Ectodermal cell (in vitro differentiated cells): ENCODE measurements around the gene TEP1.

ENCODE experiments used
- H3K27ac ChIP-seq: 2 replicates; pipeline ENCODE4 v1.7.0; 2013; ENCODE audit warnings: mild to moderate bottlenecking, low read depth, low read length; ENCODE audit not compliant: insufficient read depth, poor library complexity, severe bottlenecking
- H3K27me3 ChIP-seq: 2 replicates; pipeline ENCODE4 v1.7.0; 2013; ENCODE audit warnings: mild to moderate bottlenecking, low read length; ENCODE audit not compliant: insufficient read depth, control insufficient read depth, poor library complexity, severe bottlenecking
- H3K36me3 ChIP-seq: one replicate; pipeline ENCODE4 v1.7.0; 2013; ENCODE audit warnings: low read length; ENCODE audit not compliant: control insufficient read depth, insufficient read depth
- H3K4me1 ChIP-seq: one replicate; pipeline ENCODE4 v1.7.0; 2013; ENCODE audit warnings: low read length; ENCODE audit not compliant: control insufficient read depth, insufficient read depth
- H3K4me3 ChIP-seq: 2 replicates; pipeline ENCODE4 v1.7.0; 2013; ENCODE audit warnings: low read depth, low read length, control low read depth; ENCODE audit not compliant: insufficient read depth
- H3K9me3 ChIP-seq: 2 replicates; pipeline ENCODE4 v1.7.0; 2013; ENCODE audit warnings: mild to moderate bottlenecking, low read length, moderate library complexity; ENCODE audit not compliant: control insufficient read depth
- WGBS, 2 experiments: methylation state at CpG; one replicate each; pipeline ENCODE4 v1.1.7; 2013; ENCODE audit warnings: missing lambda C conversion rate in 2 of 2; 5-methylcytosine and 5-hydroxymethylcytosine counted together

TEP1 gene

DNA sequence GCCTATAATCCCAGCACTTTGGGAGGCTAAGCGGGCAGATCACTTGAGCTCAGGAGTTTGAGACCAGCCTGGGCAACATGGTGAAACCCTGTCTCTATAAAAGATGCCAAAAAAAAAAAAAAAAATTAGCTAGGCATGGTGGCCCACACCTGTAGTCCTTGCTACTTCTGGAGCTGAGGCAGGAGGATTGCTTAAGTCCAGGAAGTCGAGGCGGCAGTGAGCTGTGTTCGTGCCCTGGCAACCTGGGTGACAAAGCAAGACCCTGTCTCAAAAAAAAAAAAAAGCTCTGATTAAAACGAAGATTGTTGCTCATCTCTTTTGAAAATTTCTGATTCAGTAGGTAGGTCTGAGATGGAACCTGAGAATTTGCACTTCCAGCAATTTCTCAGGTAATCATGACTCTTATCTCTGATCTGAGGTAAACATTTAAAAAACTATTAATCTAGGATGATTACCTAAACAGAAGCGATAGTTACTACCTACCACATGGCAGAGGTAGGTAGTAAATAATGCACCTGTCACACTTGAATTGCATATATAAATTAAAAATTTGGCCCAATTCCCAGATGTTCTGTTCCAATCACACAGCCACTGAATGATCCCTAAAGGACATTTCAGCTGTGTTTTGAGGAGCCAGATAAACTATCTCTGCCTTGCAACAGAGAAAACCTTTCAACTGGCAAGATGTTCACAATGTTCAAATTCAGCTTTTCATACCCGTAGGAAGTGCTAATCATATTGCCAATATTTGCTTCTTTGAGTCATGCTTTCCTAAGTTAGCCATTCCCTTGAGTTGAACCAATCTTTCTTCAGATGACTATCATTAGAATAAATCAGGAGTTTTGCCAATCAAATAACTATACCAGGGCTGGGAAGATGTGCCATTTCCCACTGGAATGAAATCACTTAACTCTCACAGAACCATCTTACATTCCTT lies 4.2 kb upstream of the TEP1 start:
- H3K4me3 ChIP-seq: no peak overlapping the region
- no peaks in the 10 kb centered on the region for H3K27me3 ChIP-seq
- no peaks in the 10 kb centered on the region for H3K9me3 ChIP-seq
- WGBS, 2 experiments: 87 to 93% methylated on average over 6 to 7 of the region's 7 CpGs
- no peaks in the 10 kb centered on the region for H3K36me3 ChIP-seq
- H3K27ac ChIP-seq: no peak overlapping the region
- H3K4me1 ChIP-seq: peaks cover 4% of the 10 kb centered on the region

DNA sequence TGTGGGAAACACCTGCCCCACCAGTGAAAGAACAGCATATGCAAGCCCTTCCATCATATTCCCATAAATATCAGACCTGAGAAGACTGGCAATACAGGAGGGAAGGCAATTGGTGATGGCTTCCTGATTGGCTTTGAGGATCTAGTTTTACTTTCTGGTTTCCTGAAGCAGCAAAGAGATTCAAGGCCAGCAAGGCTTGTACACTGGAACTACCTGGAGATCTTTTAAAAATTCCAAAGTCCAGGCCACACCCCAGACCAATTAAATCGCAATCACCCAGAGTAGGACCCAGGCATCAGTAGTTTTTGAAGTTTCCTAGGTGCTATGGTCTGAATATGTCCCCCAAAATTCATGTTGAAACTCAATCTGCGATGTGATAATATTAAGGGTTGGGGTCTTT lies 2.9 kb upstream of the TEP1 start:
- H3K27me3 ChIP-seq: no peaks in the 10 kb centered on the region
- no peaks in the 10 kb centered on the region for H3K9me3 ChIP-seq
- H3K4me1 ChIP-seq: peaks cover 4% of the 10 kb centered on the region
- H3K27ac ChIP-seq: no peak overlapping the region
- H3K36me3 ChIP-seq: no peaks in the 10 kb centered on the region
- no peak overlapping the region for H3K4me3 ChIP-seq
- WGBS, 2 experiments: 100% methylated on average over 2 of the region's 2 CpGs

DNA sequence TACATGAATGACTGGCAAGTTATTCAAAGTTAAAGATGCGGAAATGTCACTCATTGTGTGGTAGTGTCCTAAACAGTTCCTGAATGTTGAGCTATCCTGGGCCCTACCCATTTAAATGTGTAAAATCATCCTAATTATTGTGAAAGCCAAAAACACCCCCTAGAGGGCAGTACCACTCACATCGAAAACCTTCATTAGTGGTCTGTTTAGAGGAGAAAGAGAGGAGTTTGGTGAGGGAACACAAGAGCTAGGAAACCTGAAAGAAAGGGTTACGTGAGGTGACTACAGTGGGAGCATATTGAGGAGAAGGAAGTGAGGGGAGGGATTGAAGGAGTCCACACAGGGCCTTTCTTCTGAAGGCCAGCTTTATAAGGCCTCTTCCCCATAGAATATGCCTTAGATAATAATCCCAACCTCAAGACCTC lies 2.5 kb upstream of the TEP1 start:
- H3K4me1 ChIP-seq: peaks cover 4% of the 10 kb centered on the region
- WGBS, 2 experiments: 41 to 61% methylated on average over 3 of the region's 3 CpGs
- H3K9me3 ChIP-seq: no peaks in the 10 kb centered on the region
- no peaks in the 10 kb centered on the region for H3K27me3 ChIP-seq
- H3K36me3 ChIP-seq: no peaks in the 10 kb centered on the region
- H3K4me3 ChIP-seq: no peak overlapping the region
- no peak overlapping the region for H3K27ac ChIP-seq

DNA sequence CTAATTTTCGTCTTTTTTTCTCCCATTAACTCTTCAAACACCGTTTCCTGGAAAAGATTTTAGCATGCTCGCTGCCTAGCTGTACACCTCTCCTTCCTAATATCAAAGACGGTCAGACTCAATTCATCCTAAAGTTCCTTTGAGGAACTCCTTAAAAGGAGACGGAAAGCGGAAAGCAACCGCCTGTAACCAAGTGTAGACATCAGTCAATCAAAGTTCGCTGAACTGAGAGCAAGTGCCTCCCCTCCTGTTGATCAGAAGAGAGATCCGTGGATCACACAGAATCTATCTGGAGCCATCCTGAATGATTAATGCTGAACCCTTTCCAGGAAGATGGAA lies 412 bp upstream of the TEP1 start:
- Histone ChIP-seq H3K4me3 (peak overlapping the region; percentile 89), H3K36me3 (no peaks in the 10 kb centered on the region), H3K9me3 (no peaks in the 10 kb centered on the region), H3K4me1 (peaks cover 4% of the 10 kb centered on the region), H3K27me3 (no peaks in the 10 kb centered on the region), H3K27ac (no peak overlapping the region)
- WGBS, 2 experiments: 4% methylated on average over 9 of the region's 9 CpGs

DNA sequence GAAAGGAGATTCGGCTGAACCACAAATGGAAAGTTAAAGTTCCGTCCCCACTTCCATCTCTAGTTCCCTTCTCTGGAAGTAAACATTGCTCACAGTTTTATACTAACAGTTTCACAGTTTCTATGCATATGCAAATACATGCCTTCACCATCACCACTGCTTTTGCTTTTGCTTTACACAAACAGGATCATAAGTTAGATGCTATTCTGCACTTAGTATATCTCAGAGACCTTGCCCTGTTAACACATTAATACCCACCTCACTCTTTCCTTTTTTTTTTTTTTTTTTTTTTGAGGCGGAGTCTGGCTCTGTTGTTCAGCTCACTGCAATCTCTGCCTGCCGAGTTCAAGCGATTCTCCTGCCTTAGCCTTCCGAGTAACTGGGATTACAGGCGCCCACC lies 890 bp downstream of the TEP1 start:
- H3K36me3 ChIP-seq: peaks cover 5% of the 10 kb centered on the region
- no peaks in the 10 kb centered on the region for H3K9me3 ChIP-seq
- 14 to 19% methylated on average over 6 to 7 of the region's 7 CpGs for WGBS, 2 experiments
- no peak overlapping the region for H3K27ac ChIP-seq
- H3K4me3 ChIP-seq: peak overlapping the region; percentile 89
- no peaks in the 10 kb centered on the region for H3K27me3 ChIP-seq
- H3K4me1 ChIP-seq: peaks cover 4% of the 10 kb centered on the region

DNA sequence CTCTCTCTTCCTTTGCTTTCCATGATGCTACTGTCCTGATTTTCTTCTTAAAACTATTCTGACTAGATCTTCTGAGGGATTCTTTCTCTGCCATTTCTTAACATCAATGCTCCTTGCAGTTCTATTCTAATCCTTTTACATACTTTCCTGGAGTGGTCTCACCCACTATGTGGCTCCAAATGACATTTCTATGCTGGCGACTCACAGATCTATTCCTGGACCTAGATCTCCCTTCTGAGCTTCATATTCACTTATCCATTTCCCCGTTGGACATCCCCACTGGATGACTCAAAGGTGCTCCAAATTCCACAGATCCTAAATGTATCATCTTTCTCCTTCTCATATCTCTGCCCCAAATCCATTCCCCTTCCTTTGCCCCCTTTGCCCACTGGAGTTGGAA lies 4.1 kb downstream of the TEP1 start:
- whole genome bisulfite sequencing, 2 experiments: 93 to 94% methylated on average over 2 of the region's 2 CpGs
- no peak overlapping the region for H3K4me3 ChIP-seq
- no peaks in the 10 kb centered on the region for H3K27me3 ChIP-seq
- H3K4me1 ChIP-seq: peaks cover 4% of the 10 kb centered on the region
- no peak overlapping the region for H3K27ac ChIP-seq
- H3K9me3 ChIP-seq: no peaks in the 10 kb centered on the region
- peaks cover 9% of the 10 kb centered on the region for H3K36me3 ChIP-seq

DNA sequence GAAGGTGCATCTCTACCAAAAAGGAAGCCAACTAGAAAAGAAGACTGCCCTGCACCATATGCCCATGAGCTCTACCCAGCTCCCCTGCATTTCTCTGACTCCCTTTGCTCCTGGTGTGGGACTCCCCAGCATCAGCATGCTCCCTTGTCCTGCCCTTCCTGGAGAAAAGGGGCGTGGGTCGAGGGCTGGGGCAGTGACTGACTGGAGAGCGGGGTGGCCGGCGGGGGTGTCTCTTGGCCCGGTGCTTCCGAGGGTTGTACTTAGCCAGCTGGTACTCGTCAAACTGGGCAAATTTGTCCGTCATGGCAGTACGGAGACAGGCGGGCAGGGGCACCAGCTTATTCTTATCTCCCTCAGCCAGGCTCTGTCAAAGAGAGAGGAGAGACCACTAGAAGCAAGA lies 9.8 kb downstream of the TEP1 start:
- H3K4me1 ChIP-seq: no peaks in the 10 kb centered on the region
- peaks cover 14% of the 10 kb centered on the region for H3K36me3 ChIP-seq
- no peaks in the 10 kb centered on the region for H3K9me3 ChIP-seq

DNA sequence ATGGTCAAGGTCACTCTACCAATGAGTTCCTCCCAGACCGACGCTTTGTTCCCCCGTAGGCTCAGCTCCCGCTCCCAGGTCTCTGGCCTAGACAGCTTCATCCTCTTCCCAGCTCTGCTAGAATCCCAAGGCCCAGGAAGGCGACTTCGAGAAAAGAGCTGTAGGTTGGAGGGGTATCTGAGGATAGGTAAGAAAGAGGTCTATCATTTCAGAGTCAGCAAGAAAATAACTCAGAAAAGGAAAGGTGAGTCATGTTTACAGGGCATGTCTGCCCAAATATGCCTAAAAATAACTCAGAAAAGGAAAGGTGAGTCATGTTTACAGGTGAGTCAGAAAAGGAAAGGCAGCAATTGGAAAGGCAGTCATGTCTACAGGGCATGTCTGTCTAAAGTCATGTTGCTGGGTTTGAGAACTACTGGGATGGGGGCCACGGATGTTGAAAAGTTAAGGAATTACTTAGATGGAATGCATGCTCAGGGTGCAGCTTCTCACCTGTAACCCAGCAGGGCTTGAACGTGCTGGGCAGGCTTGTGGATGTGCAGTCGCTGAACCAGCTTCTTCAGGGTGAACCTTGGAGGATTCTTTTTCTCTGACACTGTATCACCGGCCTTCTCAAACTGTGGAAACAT lies 12.2 kb downstream of the TEP1 start:
- peaks cover 7% of the 10 kb centered on the region for H3K36me3 ChIP-seq
- H3K27ac ChIP-seq: no peak overlapping the region
- WGBS, 2 experiments: 92 to 97% methylated on average over 10 of the region's 10 CpGs

More for the DNA sequence above, 9.8 kb downstream of the TEP1 start:
- H3K27me3 ChIP-seq: no peaks in the 10 kb centered on the region
- H3K4me3 ChIP-seq: no peak overlapping the region
- WGBS, 2 experiments: 93 to 95% methylated on average over 11 of the region's 11 CpGs
- no peak overlapping the region for H3K27ac ChIP-seq

DNA sequence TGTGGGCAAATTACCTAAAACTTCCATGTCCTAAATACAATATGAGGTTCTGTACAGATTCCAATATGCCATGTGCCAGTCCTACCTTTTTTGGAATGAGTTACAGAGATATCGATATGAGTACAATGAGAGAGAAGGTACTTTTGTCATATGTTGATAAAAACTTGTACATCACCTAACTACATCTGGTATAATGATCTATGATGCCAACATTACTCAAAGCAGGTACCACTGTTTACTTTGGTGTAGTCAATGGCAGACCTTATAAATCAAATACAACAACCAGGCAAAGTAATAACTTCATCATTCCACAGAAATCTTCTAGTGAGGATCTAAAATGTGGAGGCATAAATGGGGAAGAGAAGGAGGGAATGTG lies 12.7 kb downstream of the TEP1 start:
- Histone ChIP-seq H3K27ac (no peak overlapping the region), H3K4me1 (no peaks in the 10 kb centered on the region), H3K4me3 (no peak overlapping the region), H3K9me3 (no peaks in the 10 kb centered on the region), H3K36me3 (peaks cover 5% of the 10 kb centered on the region), H3K27me3 (no peaks in the 10 kb centered on the region)
- 80% methylated on average over 1 of the region's 1 CpG; no CpG with 5 or more reads in 1 of the 2 experiments for WGBS, 2 experiments

More for the DNA sequence above, 12.2 kb downstream of the TEP1 start:
- Histone ChIP-seq H3K27me3 (no peaks in the 10 kb centered on the region), H3K4me3 (no peak overlapping the region), H3K4me1 (no peaks in the 10 kb centered on the region), H3K9me3 (no peaks in the 10 kb centered on the region)

DNA sequence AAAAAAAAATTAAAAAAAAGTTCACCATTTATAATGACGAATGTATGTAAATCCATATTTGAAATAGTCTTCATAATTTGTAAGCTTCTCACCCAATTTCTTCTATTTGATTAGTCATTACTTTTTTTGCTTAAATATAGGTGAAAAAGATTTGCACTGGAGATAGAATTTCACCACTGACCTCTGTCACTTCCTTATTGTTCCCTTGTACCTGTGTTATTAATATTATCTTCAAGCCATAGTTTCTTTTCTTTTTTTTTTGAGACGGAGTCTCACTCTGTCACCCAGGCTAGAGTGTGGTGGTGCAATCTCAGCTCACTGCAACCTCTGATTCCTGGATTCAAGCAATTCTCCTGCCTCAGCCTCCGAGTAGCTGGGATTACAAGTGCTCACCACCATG lies 15.8 kb downstream of the TEP1 start:
- Histone ChIP-seq H3K4me1 (no peaks in the 10 kb centered on the region), H3K27ac (no peak overlapping the region), H3K4me3 (no peak overlapping the region), H3K27me3 (no peaks in the 10 kb centered on the region), H3K36me3 (peaks cover 5% of the 10 kb centered on the region), H3K9me3 (no peaks in the 10 kb centered on the region)
- 79 to 98% methylated on average over 2 to 3 of the region's 3 CpGs for WGBS, 2 experiments
